HEK293 (cell line): ENCODE measurements around the gene LAMP1.

Experiments
- FEZF1 ChIP-seq: fragments of 450-650 bp; formaldehyde crosslinking; IDR thresholded peaks from 2 replicates; pipeline ENCODE4 v1.5.1; 2016; ENCODE audit warnings: missing biosample characterization, missing genetic modification characterization
- GFI1B ChIP-seq: fragments of 450-650 bp; formaldehyde crosslinking; IDR thresholded peaks from 2 replicates; pipeline ENCODE4 v1.5.1; 2016; ENCODE audit warnings: missing biosample characterization, missing genetic modification characterization
- MEIS1 ChIP-seq: sonication (generic); formaldehyde crosslinking; IDR thresholded peaks from 2 replicates; pipeline ENCODE4 v1.8.1; 2022; ENCODE audit warnings: missing genetic modification reagents, mild to moderate bottlenecking, borderline replicate concordance
- RBAK ChIP-seq: fragments of 450-650 bp; formaldehyde crosslinking; IDR thresholded peaks from 2 replicates; pipeline ENCODE4 v1.5.1; 2016; ENCODE audit warnings: missing biosample characterization, missing genetic modification characterization
- SALL2 ChIP-seq: fragments of 450-650 bp; formaldehyde crosslinking; IDR thresholded peaks from 2 replicates; pipeline ENCODE4 v1.5.0; 2017; ENCODE audit warnings: missing biosample characterization, mild to moderate bottlenecking, missing genetic modification characterization, borderline replicate concordance
- TRIM28 ChIP-seq: IDR thresholded peaks from 2 replicates; pipeline ENCODE4 v1.6.1; 2011; ENCODE audit warnings: low read length, control low read depth, borderline replicate concordance
- ZBTB49 ChIP-seq: fragments of 450-650 bp; formaldehyde crosslinking; IDR thresholded peaks from 2 replicates; pipeline ENCODE4 v1.5.1; 2016; ENCODE audit warnings: missing biosample characterization, missing genetic modification characterization, low read depth
- ZFP69B ChIP-seq: fragments of 450-650 bp; formaldehyde crosslinking; IDR thresholded peaks from 2 replicates; pipeline ENCODE4 v1.5.1; 2016; ENCODE audit warnings: missing biosample characterization, missing genetic modification characterization
- ZNF175 ChIP-seq: fragments of 450-650 bp; formaldehyde crosslinking; IDR thresholded peaks from 2 replicates; pipeline ENCODE4 v1.5.1; 2016; ENCODE audit warnings: missing biosample characterization, missing genetic modification characterization
- ZNF2 ChIP-seq: fragments of 450-650 bp; formaldehyde crosslinking; IDR thresholded peaks from 2 replicates; pipeline ENCODE4 v1.5.1; 2016; ENCODE audit warnings: missing biosample characterization, missing genetic modification characterization
- ZNF214 ChIP-seq: fragments of 450-650 bp; formaldehyde crosslinking; IDR thresholded peaks from 2 replicates; pipeline ENCODE4 v1.5.1; 2017; ENCODE audit warnings: missing biosample characterization, mild to moderate bottlenecking, missing genetic modification characterization, borderline replicate concordance
- ZNF354C ChIP-seq: fragments of 450-650 bp; formaldehyde crosslinking; IDR thresholded peaks from 2 replicates; pipeline ENCODE4 v1.5.1; 2016; ENCODE audit warnings: missing biosample characterization, missing genetic modification characterization, low read depth, borderline replicate concordance
- ZNF394 ChIP-seq: fragments of 450-650 bp; formaldehyde crosslinking; IDR thresholded peaks from 2 replicates; pipeline ENCODE4 v1.5.1; 2016; ENCODE audit warnings: missing biosample characterization, missing genetic modification characterization, mild to moderate bottlenecking, moderate library complexity, borderline replicate concordance
- ZNF488 ChIP-seq: fragments of 450-650 bp; formaldehyde crosslinking; IDR thresholded peaks from 2 replicates; pipeline ENCODE4 v1.5.1; 2016; ENCODE audit warnings: missing biosample characterization, missing genetic modification characterization
- ZNF514 ChIP-seq: fragments of 450-650 bp; formaldehyde crosslinking; IDR thresholded peaks from 2 replicates; pipeline ENCODE4 v1.5.1; 2016; ENCODE audit warnings: missing biosample characterization, missing genetic modification characterization
- ZNF530 ChIP-seq: fragments of 450-650 bp; formaldehyde crosslinking; IDR thresholded peaks from 2 replicates; pipeline ENCODE4 v1.5.1; 2016; ENCODE audit warnings: low read depth, missing biosample characterization, missing genetic modification characterization
- ZNF544 ChIP-seq: fragments of 450-650 bp; formaldehyde crosslinking; IDR thresholded peaks from 2 replicates; pipeline ENCODE4 v1.5.0; 2017; ENCODE audit warnings: missing biosample characterization, missing genetic modification characterization
- ZNF621 ChIP-seq: fragments of 450-650 bp; formaldehyde crosslinking; IDR thresholded peaks from 2 replicates; pipeline ENCODE4 v1.5.1; 2017; ENCODE audit warnings: missing biosample characterization, missing genetic modification characterization
- ZNF623 ChIP-seq: fragments of 450-650 bp; formaldehyde crosslinking; IDR thresholded peaks from 2 replicates; pipeline ENCODE4 v1.5.1; 2016; ENCODE audit warnings: missing biosample characterization, missing genetic modification characterization
- ZNF654 ChIP-seq: fragments of 450-650 bp; formaldehyde crosslinking; IDR thresholded peaks from 2 replicates; pipeline ENCODE4 v1.5.1; 2016; ENCODE audit warnings: low read depth, missing biosample characterization, missing genetic modification characterization
- ZNF707 ChIP-seq: fragments of 450-650 bp; formaldehyde crosslinking; IDR thresholded peaks from 2 replicates; pipeline ENCODE4 v1.5.1; 2016; ENCODE audit warnings: missing biosample characterization, missing genetic modification characterization
- ZNF785 ChIP-seq: fragments of 450-650 bp; formaldehyde crosslinking; IDR thresholded peaks from 2 replicates; pipeline ENCODE4 v1.5.1; 2016; ENCODE audit warnings: missing biosample characterization, missing genetic modification characterization
- ZNF843 ChIP-seq: fragments of 450-650 bp; formaldehyde crosslinking; IDR thresholded peaks from 2 replicates; pipeline ENCODE4 v1.5.1; 2016; ENCODE audit warnings: missing biosample characterization, missing genetic modification characterization
- ZSCAN16 ChIP-seq: fragments of 450-650 bp; formaldehyde crosslinking; IDR thresholded peaks from 2 replicates; pipeline ENCODE4 v1.5.1; 2016; ENCODE audit warnings: missing biosample characterization, missing genetic modification characterization
- ZXDB ChIP-seq: fragments of 450-650 bp; formaldehyde crosslinking; IDR thresholded peaks from 2 replicates; pipeline ENCODE4 v1.5.1; 2016; ENCODE audit warnings: missing biosample characterization, missing genetic modification characterization
- TF ChIP-seq, protein P1 (sequence below): fragments of 450-650 bp; formaldehyde crosslinking; IDR thresholded peaks from 2 replicates; pipeline ENCODE4 v1.5.1; 2016; ENCODE audit warnings: missing biosample characterization, missing genetic modification characterization
- TF ChIP-seq, protein P2 (sequence below): fragments of 450-650 bp; formaldehyde crosslinking; IDR thresholded peaks from 2 replicates; pipeline ENCODE4 v1.5.1; 2016; ENCODE audit warnings: missing biosample characterization, missing genetic modification characterization
- TF ChIP-seq, protein P3 (sequence below): fragments of 450-650 bp; formaldehyde crosslinking; IDR thresholded peaks from 2 replicates; pipeline ENCODE4 v1.5.1; 2016; ENCODE audit warnings: missing biosample characterization, missing genetic modification characterization
- TF ChIP-seq, protein P4 (sequence below): fragments of 450-650 bp; formaldehyde crosslinking; IDR thresholded peaks from 2 replicates; pipeline ENCODE4 v1.5.1; 2017; ENCODE audit warnings: missing biosample characterization, missing genetic modification characterization
- TF ChIP-seq, protein P5 (sequence below): fragments of 450-650 bp; formaldehyde crosslinking; IDR thresholded peaks from 2 replicates; pipeline ENCODE4 v1.5.1; 2017; ENCODE audit warnings: missing biosample characterization, mild to moderate bottlenecking, missing genetic modification characterization, moderate library complexity

The LAMP1 gene

DNA sequence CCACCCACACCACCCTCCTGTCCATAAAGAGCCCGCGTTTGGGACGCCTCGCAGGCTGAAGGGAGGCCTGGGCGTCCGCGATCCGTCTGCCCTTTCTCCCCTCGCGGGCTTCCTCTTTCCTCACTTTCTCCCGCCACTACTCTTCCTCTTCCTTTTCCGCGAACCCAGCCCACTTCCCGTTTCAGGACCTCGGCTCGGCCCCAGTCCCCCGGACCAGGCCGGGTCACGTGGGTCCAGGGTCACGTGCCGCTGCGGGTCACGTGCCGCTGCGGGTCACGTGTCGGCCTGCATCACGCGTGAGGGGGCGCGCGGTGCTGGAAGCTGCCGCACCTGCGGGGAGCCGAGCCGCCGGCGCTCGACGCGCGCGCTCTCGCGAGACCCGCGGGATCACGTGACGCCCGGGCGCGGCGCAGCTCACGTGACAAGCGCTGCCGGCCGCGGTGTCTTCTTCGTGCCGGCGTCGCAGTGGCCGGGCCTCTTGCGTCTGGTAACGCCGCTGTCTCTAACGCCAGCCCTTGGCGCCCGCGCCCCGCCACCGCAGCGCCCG, at the start of gene LAMP1 (continued):
- TF ChIP-seq, protein P1, sequence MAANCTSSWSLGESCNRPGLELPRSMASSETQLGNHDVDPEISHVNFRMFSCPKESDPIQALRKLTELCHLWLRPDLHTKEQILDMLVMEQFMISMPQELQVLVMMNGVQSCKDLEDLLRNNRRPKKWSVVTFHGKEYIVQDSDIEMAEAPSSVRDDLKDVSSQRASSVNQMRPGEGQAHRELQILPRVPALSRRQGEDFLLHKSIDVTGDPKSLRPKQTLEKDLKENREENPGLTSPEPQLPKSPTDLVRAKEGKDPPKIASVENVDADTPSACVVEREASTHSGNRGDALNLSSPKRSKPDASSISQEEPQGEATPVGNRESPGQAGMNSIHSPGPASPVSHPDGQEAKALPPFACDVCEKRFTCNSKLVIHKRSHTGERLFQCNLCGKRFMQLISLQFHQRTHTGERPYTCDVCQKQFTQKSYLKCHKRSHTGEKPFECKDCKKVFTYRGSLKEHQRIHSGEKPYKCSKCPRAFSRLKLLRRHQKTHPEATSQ (tag by site-specific recombination): peak; percentile 92
- TF ChIP-seq MEIS1 (CRISPR knock-in tag) (no peak), ZNF785 (tag by site-specific recombination) (peak; percentile 95; the same call in 1 of the 2 replicates), ZNF488 (tag by site-specific recombination) (peak; percentile 86), ZNF621 (tag by site-specific recombination) (no peak), ZNF394 (tag by site-specific recombination) (peak; percentile 87), ZNF175 (tag by site-specific recombination) (no peak), ZNF530 (tag by site-specific recombination) (no peak), ZSCAN16 (tag by site-specific recombination) (peak; percentile 68), ZNF707 (no peak), GFI1B (peak; percentile 75; the same call in 1 of the 2 replicates), ZNF544 (tag by site-specific recombination) (no peak), ZNF214 (no peak), SALL2 (tag by site-specific recombination) (peak; percentile 84; the same call in 1 of the 2 replicates), ZNF354C (tag by site-specific recombination) (no peak), FEZF1 (peak; percentile 46; the same call in 1 of the 2 replicates), RBAK (tag by site-specific recombination) (no peak), TRIM28 (no peak), ZNF514 (tag by site-specific recombination) (no peak), ZNF623 (peak; percentile 42), ZXDB (tag by site-specific recombination) (no peak), ZNF843 (peak; percentile 88), ZBTB49 (no peak), ZFP69B (tag by site-specific recombination) (peak; percentile 83), ZNF654 (tag by site-specific recombination) (no peak), ZNF2 (tag by site-specific recombination) (peak; percentile 97)
- TF ChIP-seq, protein P2, sequence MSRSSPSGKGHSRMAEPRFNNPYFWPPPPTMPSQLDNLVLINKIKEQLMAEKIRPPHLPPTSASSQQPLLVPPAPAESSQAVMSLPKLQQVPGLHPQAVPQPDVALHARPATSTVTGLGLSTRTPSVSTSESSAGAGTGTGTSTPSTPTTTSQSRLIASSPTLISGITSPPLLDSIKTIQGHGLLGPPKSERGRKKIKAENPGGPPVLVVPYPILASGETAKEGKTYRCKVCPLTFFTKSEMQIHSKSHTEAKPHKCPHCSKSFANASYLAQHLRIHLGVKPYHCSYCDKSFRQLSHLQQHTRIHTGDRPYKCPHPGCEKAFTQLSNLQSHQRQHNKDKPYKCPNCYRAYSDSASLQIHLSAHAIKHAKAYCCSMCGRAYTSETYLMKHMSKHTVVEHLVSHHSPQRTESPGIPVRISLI (tag by site-specific recombination): peak; percentile 60; the same call in 1 of the 2 replicates
- TF ChIP-seq, protein P3, sequence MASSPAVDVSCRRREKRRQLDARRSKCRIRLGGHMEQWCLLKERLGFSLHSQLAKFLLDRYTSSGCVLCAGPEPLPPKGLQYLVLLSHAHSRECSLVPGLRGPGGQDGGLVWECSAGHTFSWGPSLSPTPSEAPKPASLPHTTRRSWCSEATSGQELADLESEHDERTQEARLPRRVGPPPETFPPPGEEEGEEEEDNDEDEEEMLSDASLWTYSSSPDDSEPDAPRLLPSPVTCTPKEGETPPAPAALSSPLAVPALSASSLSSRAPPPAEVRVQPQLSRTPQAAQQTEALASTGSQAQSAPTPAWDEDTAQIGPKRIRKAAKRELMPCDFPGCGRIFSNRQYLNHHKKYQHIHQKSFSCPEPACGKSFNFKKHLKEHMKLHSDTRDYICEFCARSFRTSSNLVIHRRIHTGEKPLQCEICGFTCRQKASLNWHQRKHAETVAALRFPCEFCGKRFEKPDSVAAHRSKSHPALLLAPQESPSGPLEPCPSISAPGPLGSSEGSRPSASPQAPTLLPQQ: peak; percentile 86
- TF ChIP-seq, protein P4, sequence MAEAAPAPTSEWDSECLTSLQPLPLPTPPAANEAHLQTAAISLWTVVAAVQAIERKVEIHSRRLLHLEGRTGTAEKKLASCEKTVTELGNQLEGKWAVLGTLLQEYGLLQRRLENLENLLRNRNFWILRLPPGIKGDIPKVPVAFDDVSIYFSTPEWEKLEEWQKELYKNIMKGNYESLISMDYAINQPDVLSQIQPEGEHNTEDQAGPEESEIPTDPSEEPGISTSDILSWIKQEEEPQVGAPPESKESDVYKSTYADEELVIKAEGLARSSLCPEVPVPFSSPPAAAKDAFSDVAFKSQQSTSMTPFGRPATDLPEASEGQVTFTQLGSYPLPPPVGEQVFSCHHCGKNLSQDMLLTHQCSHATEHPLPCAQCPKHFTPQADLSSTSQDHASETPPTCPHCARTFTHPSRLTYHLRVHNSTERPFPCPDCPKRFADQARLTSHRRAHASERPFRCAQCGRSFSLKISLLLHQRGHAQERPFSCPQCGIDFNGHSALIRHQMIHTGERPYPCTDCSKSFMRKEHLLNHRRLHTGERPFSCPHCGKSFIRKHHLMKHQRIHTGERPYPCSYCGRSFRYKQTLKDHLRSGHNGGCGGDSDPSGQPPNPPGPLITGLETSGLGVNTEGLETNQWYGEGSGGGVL: peak; percentile 62; the same call in 1 of the 2 replicates
- TF ChIP-seq, protein P5, sequence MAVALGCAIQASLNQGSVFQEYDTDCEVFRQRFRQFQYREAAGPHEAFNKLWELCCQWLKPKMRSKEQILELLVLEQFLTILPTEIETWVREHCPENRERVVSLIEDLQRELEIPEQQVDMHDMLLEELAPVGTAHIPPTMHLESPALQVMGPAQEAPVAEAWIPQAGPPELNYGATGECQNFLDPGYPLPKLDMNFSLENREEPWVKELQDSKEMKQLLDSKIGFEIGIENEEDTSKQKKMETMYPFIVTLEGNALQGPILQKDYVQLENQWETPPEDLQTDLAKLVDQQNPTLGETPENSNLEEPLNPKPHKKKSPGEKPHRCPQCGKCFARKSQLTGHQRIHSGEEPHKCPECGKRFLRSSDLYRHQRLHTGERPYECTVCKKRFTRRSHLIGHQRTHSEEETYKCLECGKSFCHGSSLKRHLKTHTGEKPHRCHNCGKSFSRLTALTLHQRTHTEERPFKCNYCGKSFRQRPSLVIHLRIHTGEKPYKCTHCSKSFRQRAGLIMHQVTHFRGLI (tag by site-specific recombination): peak; percentile 59; the same call in 1 of the 2 replicates
